Measurements from ENCODE around the gene SUGP2. TPM values are rescaled to one million over a fixed set of nuclear protein-coding genes. Genes with fewer than 3 reads are reported as not detected.

SUGP2 gene
- 74.1 and 75.6 TPM in 2 replicates for total RNA-seq (2022)
- percentile 75 among the genes with signal in this experiment for Bru-seq, nascent RNA
- BruChase-seq, experiment 1, labeled RNA remaining after a 2-hour chase: percentile 81 among the genes with signal in this experiment
- BruChase-seq, experiment 2, labeled RNA remaining after a 6-hour chase: percentile 88 among the genes with signal in this experiment
- long read RNA-seq, full-length matches to known transcripts: 20 of 61 reads
- long read RNA-seq, partial matches to known transcripts: 13 of 61 reads
- long read RNA-seq, other reads (novel, unspliced or antisense): 28 of 61 reads

DNA sequence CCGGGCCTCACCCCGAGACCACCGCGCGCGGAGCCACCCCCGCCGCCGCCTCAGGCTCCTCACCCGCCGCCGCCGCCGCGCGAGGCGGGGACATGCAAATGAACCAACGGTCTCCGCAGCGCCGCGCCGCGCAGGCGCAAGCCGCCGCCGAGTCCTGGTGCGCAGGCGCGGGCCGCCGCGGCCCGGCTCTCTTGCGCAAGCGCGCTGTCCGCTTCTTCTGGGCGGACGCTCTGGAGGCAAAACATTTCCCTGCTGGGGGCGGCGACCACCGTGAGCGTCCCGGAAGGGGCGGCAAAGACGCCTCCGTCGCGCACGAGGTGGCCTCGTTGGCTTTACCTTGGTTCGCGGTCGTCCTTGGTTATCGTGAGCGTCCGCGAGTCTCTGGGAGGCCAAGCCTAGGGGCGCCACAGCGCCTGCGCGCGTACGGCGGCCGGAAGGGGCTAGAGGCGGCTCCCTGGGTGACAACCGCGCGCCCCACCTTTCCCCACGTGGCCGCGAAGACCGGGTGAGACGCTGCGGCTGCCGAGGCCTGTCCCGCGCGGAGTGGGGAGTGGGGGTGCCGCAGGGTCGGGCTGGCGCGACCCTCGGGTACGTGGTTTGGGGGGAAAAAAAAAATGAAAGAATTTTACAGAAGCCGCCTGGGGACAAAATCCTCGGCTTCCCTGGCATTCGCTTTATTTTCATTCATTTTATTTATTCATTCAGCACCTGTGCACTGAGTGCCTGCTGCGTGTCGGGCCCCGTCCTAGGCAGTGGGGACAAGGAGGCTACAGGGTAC is at the start of gene SUGP2, which contains the start of gene ARMC6:
SUGP2 (minus strand) TSS at position 92 of the 778 bp plus-strand sequence. CDS start 2,446 bp downstream, outside the sequence.
ARMC6 (plus strand) TSS at position 178 of the 778 bp plus-strand sequence. CDS start 607 bp downstream, outside the sequence.
- no TSS peak for BruUV-seq (replicated peaks)
- peaks cover 39% of the 10 kb centered on the region for H3K36me3 Mint-ChIP-seq (ENCODE audit: insufficient read depth, unreplicated experiment)

DNA sequence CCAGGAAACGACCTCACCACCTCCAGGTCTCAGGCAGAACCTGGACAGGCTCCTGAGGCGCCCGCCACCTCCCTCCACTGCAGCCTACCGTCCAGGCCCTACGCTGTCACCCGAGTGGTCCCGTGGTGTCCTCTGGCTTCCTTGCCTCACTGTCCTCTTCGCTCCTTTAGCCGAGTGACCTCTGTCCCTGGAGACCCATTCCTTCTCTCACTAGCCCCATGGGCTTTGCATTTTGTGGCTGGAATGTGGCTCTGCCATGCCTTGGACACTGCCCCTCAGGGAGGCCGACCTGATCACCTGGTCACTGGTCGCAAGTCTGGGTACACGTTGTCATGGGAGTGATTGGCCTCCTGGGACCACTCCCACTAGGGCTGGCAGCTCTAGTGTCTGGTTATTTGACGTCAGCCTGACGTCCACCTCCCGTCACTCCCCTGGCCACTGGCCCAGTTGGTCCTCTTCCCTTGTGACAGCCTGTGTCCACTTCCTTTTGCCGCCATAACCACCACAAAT is 48.4 kb upstream of the SUGP2 start:
- Mint-ChIP-seq H3K27me3 (ENCODE audit: insufficient read depth, unreplicated experiment) (no peaks in the 10 kb centered on the region), H3K4me1 (ENCODE audit: low read depth, unreplicated experiment) (peaks cover 8% of the 10 kb centered on the region), H3K4me3 (ENCODE audit: unreplicated experiment) (no peak overlapping the region), H3K36me3 (ENCODE audit: insufficient read depth, unreplicated experiment) (no peaks in the 10 kb centered on the region), H3K27ac (ENCODE audit: unreplicated experiment) (no peak overlapping the region), H3K9me3 (ENCODE audit: unreplicated experiment) (no peaks in the 10 kb centered on the region)
- ChIA-PET CTCF (no interaction called here), POLR2A (no interaction called here)
- Histone ChIP-seq H3K36me3 (ENCODE audit: control insufficient read depth, insufficient read depth, low read length) (no peaks in the 10 kb centered on the region), H3K27me3 (replicated peaks; ENCODE audit: control insufficient read depth, insufficient read depth, low read length) (no peaks in the 10 kb centered on the region), H3K4me1 (no peaks in the 10 kb centered on the region; the same call in 1 of the 2 replicates), H3K4me3 (ENCODE audit: low read depth, low read length) (no peak overlapping the region), H3K9me3 (no peaks in the 10 kb centered on the region)
- DNase-seq: no peak
- BruUV-seq (replicated peaks): no TSS peak
- TF ChIP-seq, protein P1, sequence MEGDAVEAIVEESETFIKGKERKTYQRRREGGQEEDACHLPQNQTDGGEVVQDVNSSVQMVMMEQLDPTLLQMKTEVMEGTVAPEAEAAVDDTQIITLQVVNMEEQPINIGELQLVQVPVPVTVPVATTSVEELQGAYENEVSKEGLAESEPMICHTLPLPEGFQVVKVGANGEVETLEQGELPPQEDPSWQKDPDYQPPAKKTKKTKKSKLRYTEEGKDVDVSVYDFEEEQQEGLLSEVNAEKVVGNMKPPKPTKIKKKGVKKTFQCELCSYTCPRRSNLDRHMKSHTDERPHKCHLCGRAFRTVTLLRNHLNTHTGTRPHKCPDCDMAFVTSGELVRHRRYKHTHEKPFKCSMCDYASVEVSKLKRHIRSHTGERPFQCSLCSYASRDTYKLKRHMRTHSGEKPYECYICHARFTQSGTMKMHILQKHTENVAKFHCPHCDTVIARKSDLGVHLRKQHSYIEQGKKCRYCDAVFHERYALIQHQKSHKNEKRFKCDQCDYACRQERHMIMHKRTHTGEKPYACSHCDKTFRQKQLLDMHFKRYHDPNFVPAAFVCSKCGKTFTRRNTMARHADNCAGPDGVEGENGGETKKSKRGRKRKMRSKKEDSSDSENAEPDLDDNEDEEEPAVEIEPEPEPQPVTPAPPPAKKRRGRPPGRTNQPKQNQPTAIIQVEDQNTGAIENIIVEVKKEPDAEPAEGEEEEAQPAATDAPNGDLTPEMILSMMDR (IDR thresholded peaks at IDR 0.05; ENCODE audit: insufficient read depth in 1 of 2, low read depth in 1 of 2, low read length in 1 of 2, severe bottlenecking in 1 of 2, unreplicated experiment in 1 of 2): no peak
- intact Hi-C loops (cut with micrococcal nuclease; ENCODE audit: unreplicated experiment): no loop called here

More for the DNA sequence above, at the start of gene SUGP2, which contains the start of gene ARMC6:
- DNase-seq: peak; percentile 85 to 88
- POLR2A ChIA-PET: no interaction called here
- peak within 1 kb of the TSS; percentile 96 for H3K4me3 Mint-ChIP-seq (ENCODE audit: unreplicated experiment)
- intact Hi-C loops (cut with micrococcal nuclease; ENCODE audit: unreplicated experiment): no loop called here
- H3K27ac Mint-ChIP-seq (ENCODE audit: unreplicated experiment): peak within 1 kb of the TSS; percentile 85
- H3K27me3 ChIP-seq (replicated peaks; ENCODE audit: control insufficient read depth, insufficient read depth, low read length): no peaks in the 10 kb centered on the region
- no peaks in the 10 kb centered on the region for H3K4me1 Mint-ChIP-seq (ENCODE audit: low read depth, unreplicated experiment)
- no peaks in the 10 kb centered on the region for H3K9me3 Mint-ChIP-seq (ENCODE audit: unreplicated experiment)
- peak within 1 kb of the TSS; percentile 77 for H3K4me3 ChIP-seq (ENCODE audit: low read depth, low read length)
- CTCF ChIA-PET: no interaction called here
- TF ChIP-seq, protein P1 (IDR thresholded peaks at IDR 0.05; ENCODE audit: insufficient read depth in 1 of 2, low read depth in 1 of 2, low read length in 1 of 2, severe bottlenecking in 1 of 2, unreplicated experiment in 1 of 2): peak in 1 of 2 experiments; percentile 13
- no peaks in the 10 kb centered on the region; the same call in 1 of the 2 replicates for H3K4me1 ChIP-seq
- H3K9me3 ChIP-seq: peaks cover 11% of the 10 kb centered on the region; the same call in 1 of the 2 replicates
- peaks cover 2% of the 10 kb centered on the region; the same call in 1 of the 2 replicates for H3K36me3 ChIP-seq (ENCODE audit: control insufficient read depth, insufficient read depth, low read length)
- no peaks in the 10 kb centered on the region for H3K27me3 Mint-ChIP-seq (ENCODE audit: insufficient read depth, unreplicated experiment)

DNA sequence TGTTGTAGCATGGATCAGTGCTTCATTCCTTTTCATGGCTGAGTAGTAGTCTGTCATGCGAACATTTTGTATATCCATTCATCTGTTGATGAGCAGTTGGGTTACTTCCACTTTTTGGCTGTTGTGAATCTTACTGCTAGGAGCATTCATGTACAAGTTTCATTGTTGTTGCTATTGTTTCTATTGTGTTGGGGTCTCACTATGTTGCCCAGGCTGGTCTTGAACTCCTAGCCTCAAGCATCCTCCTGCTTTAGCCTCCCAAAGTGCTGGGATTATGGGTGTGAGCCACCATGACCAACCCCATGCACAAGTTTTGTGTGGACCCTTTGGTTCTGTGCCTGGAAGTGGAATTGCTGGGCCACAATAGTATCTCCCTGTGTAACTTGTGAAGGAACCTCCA is 46.3 kb upstream of the SUGP2 start:
- no TSS peak for BruUV-seq (replicated peaks)
- POLR2A ChIA-PET: no interaction called here
- Histone ChIP-seq H3K4me3 (ENCODE audit: low read depth, low read length) (no peak overlapping the region), H3K9me3 (no peaks in the 10 kb centered on the region), H3K36me3 (ENCODE audit: control insufficient read depth, insufficient read depth, low read length) (no peaks in the 10 kb centered on the region), H3K27me3 (replicated peaks; ENCODE audit: control insufficient read depth, insufficient read depth, low read length) (no peaks in the 10 kb centered on the region), H3K4me1 (no peaks in the 10 kb centered on the region; the same call in 1 of the 2 replicates)
- no peak overlapping the region for H3K27ac Mint-ChIP-seq (ENCODE audit: unreplicated experiment)
- intact Hi-C loops (cut with micrococcal nuclease; ENCODE audit: unreplicated experiment): no loop called here
- peaks cover 8% of the 10 kb centered on the region for H3K4me1 Mint-ChIP-seq (ENCODE audit: low read depth, unreplicated experiment)
- H3K4me3 Mint-ChIP-seq (ENCODE audit: unreplicated experiment): no peak overlapping the region
- H3K36me3 Mint-ChIP-seq (ENCODE audit: insufficient read depth, unreplicated experiment): no peaks in the 10 kb centered on the region
- no peaks in the 10 kb centered on the region for H3K27me3 Mint-ChIP-seq (ENCODE audit: insufficient read depth, unreplicated experiment)
- TF ChIP-seq, protein P1 (IDR thresholded peaks at IDR 0.05; ENCODE audit: insufficient read depth in 1 of 2, low read depth in 1 of 2, low read length in 1 of 2, severe bottlenecking in 1 of 2, unreplicated experiment in 1 of 2): no peak
- CTCF ChIA-PET: no interaction called here
- DNase-seq: no peak
- no peaks in the 10 kb centered on the region for H3K9me3 Mint-ChIP-seq (ENCODE audit: unreplicated experiment)
